ENCODE data around the gene IFNL4.
"Not testable (repeated sequence)": the region's sequence is repeated elsewhere in the genome, so short reads cannot be mapped to it uniquely, and the experiment has no call there.

Gene IFNL4

GRCh38 chr19:39223703-39224279 lies 24.9 kb downstream of the IFNL4 start:
- no peak for DNase-seq (ENCODE audit: low read depth in 2 of 2)

GRCh38 chr19:39219108-39219507 lies 29.5 kb downstream of the IFNL4 start:
- not testable (repeated sequence) for DNase-seq (ENCODE audit: low read depth in 2 of 2)

GRCh38 chr19:39218230-39219007 lies 30.2 kb downstream of the IFNL4 start:
- DNase-seq (ENCODE audit: low read depth in 2 of 2): no peak

GRCh38 chr19:39217094-39217493 lies 31.6 kb downstream of the IFNL4 start:
- no peak for DNase-seq (ENCODE audit: low read depth in 2 of 2)

GRCh38 chr19:39215323-39215722 lies 33.3 kb downstream of the IFNL4 start:
- DNase-seq (ENCODE audit: low read depth in 2 of 2): not testable (repeated sequence)

- peak in 1 of 2 donors; percentile 13 for DNase-seq (ENCODE audit: low read depth in 2 of 2)
Measured at GRCh38 chr19:39212375-39212742, 36.3 kb downstream of the IFNL4 start.

GRCh38 chr19:39211731-39212374 lies 36.8 kb downstream of the IFNL4 start:
- DNase-seq (ENCODE audit: low read depth in 2 of 2): no peak

- DNase-seq (ENCODE audit: low read depth in 2 of 2): no peak
Measured at GRCh38 chr19:39209196-39209595, 39.5 kb downstream of the IFNL4 start.

GRCh38 chr19:39208175-39208795 lies 40.4 kb downstream of the IFNL4 start:
- DNase-seq (ENCODE audit: low read depth in 2 of 2): no peak

- no peak for DNase-seq (ENCODE audit: low read depth in 2 of 2)
Measured at GRCh38 chr19:39207293-39207836, 41.3 kb downstream of the IFNL4 start.

- no peak for DNase-seq (ENCODE audit: low read depth in 2 of 2)
Measured at GRCh38 chr19:39206122-39206521, 42.5 kb downstream of the IFNL4 start.

GRCh38 chr19:39205449-39205764 lies 43.2 kb downstream of the IFNL4 start:
- no peak for DNase-seq (ENCODE audit: low read depth in 2 of 2)

- no peak for DNase-seq (ENCODE audit: low read depth in 2 of 2)
Measured at GRCh38 chr19:39203372-39204341, 45.0 kb downstream of the IFNL4 start, which contains the start of gene SYCN. Gene SYCN, minus strand, starts transcription at chr19:39204263. Its CDS starts 9 bp downstream, at chr19:39204254.

- no peak for DNase-seq (ENCODE audit: low read depth in 2 of 2)
Measured at GRCh38 chr19:39202998-39203355, 45.7 kb downstream of the IFNL4 start.

GRCh38 chr19:39200803-39201115 lies 47.9 kb downstream of the IFNL4 start:
- no peak for DNase-seq (ENCODE audit: low read depth in 2 of 2)

GRCh38 chr19:39200066-39200802 lies 48.4 kb downstream of the IFNL4 start:
- DNase-seq (ENCODE audit: low read depth in 2 of 2): no peak

- DNase-seq (ENCODE audit: low read depth in 2 of 2): no peak
Measured at GRCh38 chr19:39199025-39199424, 49.6 kb downstream of the IFNL4 start.

- no peak for DNase-seq (ENCODE audit: low read depth in 2 of 2)
Measured at GRCh38 chr19:39197808-39198207, 50.8 kb downstream of the IFNL4 start.

- DNase-seq (ENCODE audit: low read depth in 2 of 2): no peak
Measured at GRCh38 chr19:39196860-39197562, 51.6 kb downstream of the IFNL4 start, which contains the start of gene NCCRP1. Gene NCCRP1, plus strand, starts transcription at chr19:39196964. Its CDS starts 19 bp downstream, at chr19:39196983.

- no peak for DNase-seq (ENCODE audit: low read depth in 2 of 2)
Measured at GRCh38 chr19:39196320-39196719, 52.3 kb downstream of the IFNL4 start.

All from stimulated activated CD8-positive, alpha-beta memory T cell treated with anti-CD3 and anti-CD28 coated beads, Interleukin-15, amount 100 ng/mL, for 4 hours (primary cell).